Endothelial cell of umbilical vein (primary cell): ENCODE data around the gene NMT1. TPM values are rescaled to one million over a fixed set of nuclear protein-coding genes. Genes with fewer than 3 reads are reported as not detected.
A peak's percentile ranks its signal among the peaks of the same experiment; 100 is the strongest.

Experiments
- BruUV-seq: library from RNA; stranded (reverse); fragments of 400-500 nt; replicated peaks from 2 replicates; lab custom pipeline; 2021; lab: Mats Ljungman, UMichigan
- CTCF ChIA-PET: fragments of 300-600, 350-600 bp; sonication (Branson Sonifier 250); formaldehyde crosslinking; loops from one replicate; lab custom pipeline; 2021; ENCODE audit warnings: antibody characterized with exemption, inconsistent platforms; lab: Charles Lee
- POLR2A ChIA-PET: fragments of 300-600, 350-600 bp; sonication (Branson Sonifier 250); formaldehyde crosslinking; loops from one replicate; lab custom pipeline; 2021; ENCODE audit warnings: antibody characterized with exemption, inconsistent platforms; lab: Charles Lee
- DNase-seq: peaks from one replicate; pipeline ENCODE4 v3.0.0-alpha.2; 2011; ENCODE audit warnings: low read depth, low spot score
- FAIRE-seq: peaks from 2 replicates; lab custom pipeline; 2011; peaks lifted over from hg19 to GRCh38; lab: Jason Lieb, UNC
- H2AFZ ChIP-seq: 2 replicates; pipeline ENCODE4 v1.6.0; 2012; ENCODE audit warnings: low read depth, low read length, control low read depth, inconsistent platforms
- H3K27ac ChIP-seq: 2 replicates; pipeline ENCODE4 v1.5.1; 2011; ENCODE audit warnings: low read depth, mild to moderate bottlenecking, control low read depth, low read length, moderate library complexity; ENCODE audit not compliant: insufficient read depth
- H3K27me3 ChIP-seq, 2 experiments: 2 replicates each; pipeline versions ENCODE4 v1.6.0 to v1.6.1; 2011; ENCODE audit warnings: low read length in 2 of 2, mixed read lengths in 1 of 2; ENCODE audit not compliant: control insufficient read depth in 2 of 2, insufficient read depth in 2 of 2
- H3K36me3 ChIP-seq, 2 experiments: 2 replicates in 1 of 2; 3 replicates in 1 of 2; pipeline ENCODE4 v1.5.1; 2011; ENCODE audit warnings: low read length in 2 of 2, mild to moderate bottlenecking in 1 of 2, moderate library complexity in 1 of 2; ENCODE audit not compliant: control insufficient read depth in 2 of 2, insufficient read depth in 2 of 2; ENCODE audit errors: extremely low read depth in 1 of 2
- H3K4me1 ChIP-seq: 3 replicates; pipeline ENCODE4 v1.5.1; 2011; ENCODE audit warnings: mild to moderate bottlenecking, low read length; ENCODE audit not compliant: control insufficient read depth, insufficient read depth; ENCODE audit errors: extremely low read depth
- H3K4me2 ChIP-seq: 2 replicates; pipeline ENCODE4 v1.6.1; 2011; ENCODE audit warnings: low read length, control low read depth, mixed read lengths; ENCODE audit not compliant: insufficient read depth
- H3K4me3 ChIP-seq, 3 experiments: fragments of 200-600 bp in 1 of 3; sonication (generic), shearing (Covaris generic) in 1 of 3; replicated peaks in 1 of 3; 2 replicates each; pipeline ENCODE4 v1.5.1; 2011 to 2016; ENCODE audit warnings: control low read depth in 3 of 3, low read length in 3 of 3, mild to moderate bottlenecking in 2 of 3, inconsistent platforms in 1 of 3, low read depth in 1 of 3, moderate library complexity in 1 of 3; ENCODE audit not compliant: insufficient read depth in 1 of 3
- H3K79me2 ChIP-seq: 2 replicates; pipeline ENCODE4 v1.6.0; 2012; ENCODE audit warnings: low read length, inconsistent platforms; ENCODE audit not compliant: control insufficient read depth, insufficient read depth
- H3K9ac ChIP-seq: replicated peaks from 2 replicates; pipeline ENCODE3; 2011; ENCODE audit warnings: low read length, control low read depth; ENCODE audit not compliant: insufficient read depth; ENCODE audit errors: extremely low read depth
- H3K9me1 ChIP-seq: replicated peaks from 3 replicates; pipeline ENCODE4 v1.6.0; 2011; ENCODE audit warnings: mild to moderate bottlenecking, low read length; ENCODE audit not compliant: control insufficient read depth, insufficient read depth; ENCODE audit errors: extremely low read depth
- H3K9me3 ChIP-seq: replicated peaks from 2 replicates; pipeline ENCODE4 v1.5.1; 2012; ENCODE audit warnings: low read length, inconsistent platforms; ENCODE audit not compliant: control insufficient read depth, insufficient read depth
- H4K20me1 ChIP-seq: replicated peaks from 2 replicates; pipeline ENCODE3; 2011; ENCODE audit warnings: mild to moderate bottlenecking, low read length; ENCODE audit not compliant: control insufficient read depth, insufficient read depth; ENCODE audit errors: extremely low read depth
- CTCF ChIP-seq, 2 donors: IDR thresholded peaks; 1 replicate in 1 of 2; 2 replicates in 1 of 2; pipeline ENCODE4 v1.5.1; 2011; ENCODE audit warnings: low read length in 2 of 2, mild to moderate bottlenecking in 2 of 2, moderate library complexity in 2 of 2, control low read depth in 1 of 2, inconsistent platforms in 1 of 2, low read depth in 1 of 2; ENCODE audit not compliant: insufficient read depth in 1 of 2; ENCODE audit errors: extremely low read depth in 1 of 2
- EZH2 ChIP-seq: IDR thresholded peaks from 2 replicates; pipeline ENCODE4 v1.6.1; 2012; ENCODE audit warnings: borderline replicate concordance, low read depth, mild to moderate bottlenecking, moderate library complexity, low read length, inconsistent platforms; ENCODE audit not compliant: severe bottlenecking
- FOS ChIP-seq: IDR thresholded peaks from 2 replicates; pipeline ENCODE4 v1.6.1; 2011; ENCODE audit warnings: mild to moderate bottlenecking, low read length, moderate library complexity, borderline replicate concordance; ENCODE audit not compliant: insufficient read depth
- GATA2 ChIP-seq: IDR thresholded peaks from 2 replicates; pipeline ENCODE4 v1.7.0; 2011; ENCODE audit warnings: low read depth, mild to moderate bottlenecking, moderate library complexity, mixed read lengths, low read length; ENCODE audit not compliant: insufficient read length, insufficient read depth
- JUN ChIP-seq: IDR thresholded peaks from 2 replicates; pipeline ENCODE4 v1.6.1; 2011; ENCODE audit warnings: borderline replicate concordance, low read depth; ENCODE audit not compliant: insufficient read length, insufficient read depth
- MAX ChIP-seq: IDR thresholded peaks from 2 replicates; pipeline ENCODE4 v1.6.1; 2011; ENCODE audit not compliant: insufficient read depth, insufficient read length
- MYC ChIP-seq: IDR thresholded peaks from one replicate; pipeline ENCODE4 v1.6.1; 2011; ENCODE audit warnings: mild to moderate bottlenecking, low read depth, low read length
- POLR2A ChIP-seq: IDR thresholded peaks from 2 replicates; pipeline ENCODE4 v1.6.1; 2012; ENCODE audit warnings: low read depth, mild to moderate bottlenecking, control low read depth, low read length
- POLR2AphosphoS5 ChIP-seq: IDR thresholded peaks from 2 replicates; pipeline ENCODE4 v1.6.1; 2012; ENCODE audit warnings: low read depth, mild to moderate bottlenecking, control low read depth, low read length, moderate library complexity; ENCODE audit not compliant: insufficient read depth
- dilution Hi-C: fragments of 300-500 bp; cut with MboI; formaldehyde crosslinking; loops from one replicate; pipeline ENCODE4 v1.15.0; 2019; ENCODE audit warnings: low sequenced_read_pairs; ENCODE audit not compliant: extremely low pct_ligation_motif_present
- intact Hi-C: fragments of 100-400 bp; cut with micrococcal nuclease; formaldehyde crosslinking; loops from one replicate; pipeline ENCODE4 v1.10.0; 2022
- polyA plus RNA-seq, 4 experiments: library from polyadenylated mRNA; depleted of rRNA in 3 of 4; stranded (reverse) in 3 of 4; unstranded in 1 of 4; fragments of >200 nt; gene quantifications; 2 replicates each; pipeline versions ENCODE4 v1.2.1 to v1.2.3, GENCODE V29; 2011 to 2012; ENCODE audit warnings: missing spikeins in 1 of 4
- total RNA-seq: library from RNA; stranded (reverse); gene quantifications from 2 replicates; pipeline ENCODE4 v1.2.3, GENCODE V29; 2021

Gene NMT1
- total and polyA plus RNA-seq, 2 donors (not counting 3 experiments of a cell fraction or from before 2014, with no cell fraction given): 37.6 to 135 TPM

GRCh38 chr17:45147581-45148182 lies 86.6 kb downstream of the NMT1 start:
- intact Hi-C loops: loop anchor here (1.0 to 10.0 kb wide), 4 partner anchors 12 to 227 kb away; partner anchors contain the start of genes ACBD4, HEXIM2 and MAP3K14
- H3K36me3 ChIP-seq: no peaks in the 10 kb centered on the region
- no peaks in the 10 kb centered on the region for H3K9me3 ChIP-seq
- H3K9me1 ChIP-seq: no peaks in the 10 kb centered on the region
- peaks cover 24% of the 10 kb centered on the region for H3K4me1 ChIP-seq
- peaks cover 30% of the 10 kb centered on the region for H3K79me2 ChIP-seq
- dilution Hi-C loops: no loop called here
- H3K4me2 ChIP-seq: peak overlapping the region; percentile 57
- TF ChIP-seq JUN: no peak
- TF ChIP-seq MAX: no peak
- no peak for TF ChIP-seq GATA2
- TF ChIP-seq POLR2A: no peak
- TF ChIP-seq CTCF (IDR thresholded peaks at IDR 0.05; ENCODE audit: extremely low read depth in 1 of 2, insufficient read depth in 1 of 2, low read depth in 1 of 2, low read length in 2 of 2): no peak
- TF ChIP-seq MYC: no peak
- no peak for TF ChIP-seq EZH2
- TF ChIP-seq POLR2AphosphoS5: no peak
- no peak for TF ChIP-seq FOS
- H3K27ac ChIP-seq: peak overlapping the region; percentile 97
- FAIRE-seq (no peak), DNase-seq (peak; percentile 90)
- BruUV-seq: no TSS peak
- H3K9ac ChIP-seq: peak overlapping the region; percentile 99
- H3K4me3 ChIP-seq: peak overlapping the region; percentile 11 to 82 (median 47)
- H2AFZ ChIP-seq: peak overlapping the region; percentile 2
- no peaks in the 10 kb centered on the region for H3K27me3 ChIP-seq
- ChIA-PET CTCF (interaction anchor here (1.0 to 10.4 kb wide), 7 partner anchors 11 to 87 kb away, joined by 3 to 393 read pairs (median 10); partner anchors contain the start of genes ACBD4, HEXIM2 and NMT1), POLR2A (interaction anchor here (0.7 to 6.1 kb wide), 15 partner anchors 8 to 245 kb away, joined by 3 to 189 read pairs (median 7); partner anchors contain the start of genes ACBD4, HEXIM2 and NMT1)
- H4K20me1 ChIP-seq: no peaks in the 10 kb centered on the region
